Tibial nerve (tissue), 3 donors: ENCODE measurements around the gene AGRP.

Experiments
- POLR2A ChIP-seq, 2 donors: fragments of 450-650 bp; IDR thresholded peaks; one replicate each; pipeline ENCODE4 v1.6.1; 2017; ENCODE audit warnings: antibody characterized with exemption in 2 of 2, mild to moderate bottlenecking in 2 of 2, moderate library complexity in 2 of 2
- TF ChIP-seq, protein P1 (sequence below), 5 experiments: fragments of 200-600 bp in 3 of 5; fragments of 450-650 bp in 2 of 5; sonication (generic) in 3 of 5; IDR thresholded peaks; one replicate each; pipeline ENCODE4 v1.5.1; 2016 to 2019; ENCODE audit warnings: antibody characterized with exemption in 5 of 5, mild to moderate bottlenecking in 3 of 5, moderate library complexity in 2 of 5

DNA sequence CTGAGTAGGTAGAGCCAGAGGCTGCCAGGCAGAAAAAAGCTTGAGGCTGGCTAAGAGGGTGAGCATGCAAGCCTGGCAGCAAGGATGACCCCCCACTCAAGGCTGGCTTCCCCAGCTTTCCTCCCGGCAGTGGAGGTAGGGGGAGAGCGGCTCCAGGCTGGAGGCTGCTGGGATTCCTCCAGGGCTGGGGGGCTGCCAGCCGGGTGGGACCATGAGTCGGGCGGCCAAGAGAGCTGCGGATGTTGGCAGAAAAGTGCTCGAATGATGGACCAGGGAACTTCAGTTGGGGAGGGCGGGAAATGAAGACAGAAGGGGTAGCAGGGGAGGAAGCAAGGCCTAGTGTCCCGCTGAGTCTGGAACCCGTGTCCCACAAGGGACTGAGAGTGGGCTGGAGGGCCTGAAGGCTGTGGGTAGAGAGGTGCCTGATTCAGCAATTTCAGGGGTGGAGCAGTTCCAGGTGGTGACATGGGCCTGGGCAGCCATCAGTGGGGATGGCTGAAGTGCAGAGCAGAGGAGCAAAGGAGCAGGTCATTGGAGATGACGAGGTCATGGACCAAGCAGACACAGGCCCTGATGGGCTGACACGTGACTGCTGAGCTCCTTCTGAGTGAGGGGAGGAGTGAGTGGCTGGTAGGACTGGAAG is 32.2 kb downstream of the AGRP start:
- TF ChIP-seq, protein P1, sequence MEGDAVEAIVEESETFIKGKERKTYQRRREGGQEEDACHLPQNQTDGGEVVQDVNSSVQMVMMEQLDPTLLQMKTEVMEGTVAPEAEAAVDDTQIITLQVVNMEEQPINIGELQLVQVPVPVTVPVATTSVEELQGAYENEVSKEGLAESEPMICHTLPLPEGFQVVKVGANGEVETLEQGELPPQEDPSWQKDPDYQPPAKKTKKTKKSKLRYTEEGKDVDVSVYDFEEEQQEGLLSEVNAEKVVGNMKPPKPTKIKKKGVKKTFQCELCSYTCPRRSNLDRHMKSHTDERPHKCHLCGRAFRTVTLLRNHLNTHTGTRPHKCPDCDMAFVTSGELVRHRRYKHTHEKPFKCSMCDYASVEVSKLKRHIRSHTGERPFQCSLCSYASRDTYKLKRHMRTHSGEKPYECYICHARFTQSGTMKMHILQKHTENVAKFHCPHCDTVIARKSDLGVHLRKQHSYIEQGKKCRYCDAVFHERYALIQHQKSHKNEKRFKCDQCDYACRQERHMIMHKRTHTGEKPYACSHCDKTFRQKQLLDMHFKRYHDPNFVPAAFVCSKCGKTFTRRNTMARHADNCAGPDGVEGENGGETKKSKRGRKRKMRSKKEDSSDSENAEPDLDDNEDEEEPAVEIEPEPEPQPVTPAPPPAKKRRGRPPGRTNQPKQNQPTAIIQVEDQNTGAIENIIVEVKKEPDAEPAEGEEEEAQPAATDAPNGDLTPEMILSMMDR (IDR thresholded peaks at IDR 0.05): no peak
- TF ChIP-seq POLR2A (IDR thresholded peaks at IDR 0.05): no peak
